ENCODE measurements around the gene GJB5.
"Not testable (repeated sequence)": the region's sequence is repeated elsewhere in the genome, so short reads cannot be mapped to it uniquely, and the experiment has no call there.

Gene GJB5

DNA sequence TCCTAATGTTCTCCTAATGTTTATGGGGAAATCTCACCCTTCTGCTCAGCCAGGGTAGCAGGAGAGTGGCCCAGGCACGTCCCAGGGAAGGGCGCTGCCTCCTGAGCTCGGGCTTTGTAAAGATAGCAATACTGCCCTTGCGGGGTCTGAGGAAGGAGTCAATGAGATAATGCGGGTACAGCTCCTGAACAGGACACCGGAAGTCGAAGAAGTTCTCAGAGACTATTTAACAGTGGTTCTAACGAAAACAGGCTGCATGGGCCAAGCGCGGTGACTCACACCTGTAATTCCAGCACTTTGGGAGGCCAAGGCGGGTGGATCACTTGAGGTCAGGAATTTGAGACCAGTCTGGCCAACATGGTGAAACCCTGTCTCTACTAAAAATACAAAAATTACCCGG is 17.6 kb upstream of the GJB5 start:
- not testable (repeated sequence) for H3K27ac Mint-ChIP-seq, H3K4me1 Mint-ChIP-seq, H3K9me3 Mint-ChIP-seq, H3K4me3 Mint-ChIP-seq, H3K36me3 Mint-ChIP-seq, H3K27me3 Mint-ChIP-seq

- H3K27me3 Mint-ChIP-seq = no peaks in the 10 kb centered on the region
- no peaks in the 10 kb centered on the region for H3K4me1 Mint-ChIP-seq
- H3K27ac Mint-ChIP-seq = no peak overlapping the region
- H3K36me3 Mint-ChIP-seq = no peaks in the 10 kb centered on the region
- H3K4me3 Mint-ChIP-seq = no peak overlapping the region
- H3K9me3 Mint-ChIP-seq = no peaks in the 10 kb centered on the region
Measured at GRCh38 chr1:34739613-34740012, 15.2 kb upstream of the GJB5 start.

- Mint-ChIP-seq H3K27me3 (no peaks in the 10 kb centered on the region), H3K4me3 (no peak overlapping the region), H3K9me3 (no peaks in the 10 kb centered on the region), H3K36me3 (no peaks in the 10 kb centered on the region), H3K27ac (no peak overlapping the region), H3K4me1 (no peaks in the 10 kb centered on the region)
Measured at GRCh38 chr1:34740161-34740868, 14.5 kb upstream of the GJB5 start.

GRCh38 chr1:34742667-34743270 is 12.1 kb upstream of the GJB5 start:
- Mint-ChIP-seq H3K27ac (no peak overlapping the region), H3K27me3 (no peaks in the 10 kb centered on the region), H3K9me3 (no peaks in the 10 kb centered on the region)

GRCh38 chr1:34743775-34744174 is 11.1 kb upstream of the GJB5 start:
- H3K27me3 Mint-ChIP-seq = peaks cover under 1% of the 10 kb centered on the region
- no peaks in the 10 kb centered on the region for H3K9me3 Mint-ChIP-seq
- no peaks in the 10 kb centered on the region for H3K36me3 Mint-ChIP-seq
- no peak overlapping the region for H3K27ac Mint-ChIP-seq
- H3K4me3 Mint-ChIP-seq = no peak overlapping the region
- H3K4me1 Mint-ChIP-seq = no peaks in the 10 kb centered on the region

More at GRCh38 chr1:34742667-34743270, 12.1 kb upstream of the GJB5 start:
- Mint-ChIP-seq H3K4me1 (no peaks in the 10 kb centered on the region), H3K4me3 (no peak overlapping the region), H3K36me3 (no peaks in the 10 kb centered on the region)

DNA sequence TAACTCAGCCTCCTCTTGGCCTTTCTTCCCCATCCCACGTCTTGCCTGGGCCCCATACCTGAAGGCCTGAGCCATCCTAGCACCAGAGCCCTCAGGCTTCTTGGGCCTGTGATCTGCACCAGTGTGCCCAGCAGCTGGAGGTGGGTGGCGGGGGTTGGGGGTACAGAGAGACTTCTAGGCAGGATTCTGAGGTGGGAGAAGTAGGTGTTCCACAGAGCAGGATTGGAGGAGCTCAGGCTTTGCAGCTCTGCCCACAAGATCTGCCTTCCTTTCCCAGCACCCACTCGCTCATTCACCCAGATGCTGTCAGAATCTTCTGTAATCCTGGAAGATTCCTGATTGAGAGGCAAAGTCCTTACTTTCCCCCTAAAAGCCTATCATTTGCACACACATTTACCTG is 10.0 kb upstream of the GJB5 start:
- Mint-ChIP-seq H3K4me3 (no peak overlapping the region), H3K9me3 (no peaks in the 10 kb centered on the region), H3K27me3 (peaks cover 1% of the 10 kb centered on the region), H3K27ac (no peak overlapping the region), H3K4me1 (no peaks in the 10 kb centered on the region), H3K36me3 (no peaks in the 10 kb centered on the region)

GRCh38 chr1:34745666-34746065 is 9.2 kb upstream of the GJB5 start:
- Mint-ChIP-seq H3K4me3 (no peak overlapping the region), H3K36me3 (no peaks in the 10 kb centered on the region), H3K27ac (no peak overlapping the region), H3K9me3 (no peaks in the 10 kb centered on the region), H3K27me3 (peaks cover 1% of the 10 kb centered on the region), H3K4me1 (no peaks in the 10 kb centered on the region)

DNA sequence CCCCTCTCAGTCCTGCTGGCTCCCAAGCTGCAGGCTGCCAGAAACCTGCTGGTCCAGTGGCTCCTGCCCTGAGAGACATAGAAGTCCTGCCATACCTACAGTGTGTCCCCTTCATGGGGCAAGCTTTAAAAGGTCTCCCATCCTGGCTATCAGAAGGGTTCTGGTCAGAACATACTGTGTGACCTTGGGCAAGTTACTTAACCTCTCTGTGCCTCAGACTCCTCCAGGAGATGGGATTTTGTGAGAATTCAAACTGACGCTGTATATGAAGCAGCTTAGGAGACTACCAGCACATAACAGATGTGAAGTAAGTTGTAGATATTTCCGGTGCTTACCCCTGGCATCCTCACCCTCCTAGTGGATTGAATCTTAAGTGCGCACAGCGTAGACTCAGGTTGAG is 8.7 kb upstream of the GJB5 start:
- H3K27me3 Mint-ChIP-seq = peaks cover 1% of the 10 kb centered on the region
- no peak overlapping the region for H3K27ac Mint-ChIP-seq
- no peaks in the 10 kb centered on the region for H3K9me3 Mint-ChIP-seq
- no peaks in the 10 kb centered on the region for H3K4me1 Mint-ChIP-seq
- no peaks in the 10 kb centered on the region for H3K36me3 Mint-ChIP-seq
- no peak overlapping the region for H3K4me3 Mint-ChIP-seq

GRCh38 chr1:34746785-34747637 is 7.8 kb upstream of the GJB5 start:
- Mint-ChIP-seq H3K9me3 (no peaks in the 10 kb centered on the region), H3K27ac (no peak overlapping the region), H3K27me3 (peaks cover 1% of the 10 kb centered on the region), H3K4me3 (no peak overlapping the region), H3K4me1 (no peaks in the 10 kb centered on the region), H3K36me3 (no peaks in the 10 kb centered on the region)

DNA sequence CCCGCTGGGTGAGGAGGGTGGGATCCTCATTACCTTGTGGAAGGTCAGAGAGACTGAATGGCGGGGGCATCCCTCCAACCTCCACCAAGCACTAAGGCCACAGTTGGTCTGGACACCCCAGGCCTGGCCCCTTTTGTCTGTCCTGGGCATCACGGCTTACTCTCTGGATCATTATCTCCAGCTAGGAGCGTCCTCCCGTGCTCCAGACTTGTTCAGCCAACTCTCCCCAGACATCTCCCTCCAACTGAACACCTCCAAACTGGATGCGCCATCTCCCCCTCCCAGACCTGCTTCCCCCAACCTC is 7.3 kb upstream of the GJB5 start:
- Mint-ChIP-seq H3K27me3 (peaks cover 1% of the 10 kb centered on the region), H3K36me3 (no peaks in the 10 kb centered on the region)

DNA sequence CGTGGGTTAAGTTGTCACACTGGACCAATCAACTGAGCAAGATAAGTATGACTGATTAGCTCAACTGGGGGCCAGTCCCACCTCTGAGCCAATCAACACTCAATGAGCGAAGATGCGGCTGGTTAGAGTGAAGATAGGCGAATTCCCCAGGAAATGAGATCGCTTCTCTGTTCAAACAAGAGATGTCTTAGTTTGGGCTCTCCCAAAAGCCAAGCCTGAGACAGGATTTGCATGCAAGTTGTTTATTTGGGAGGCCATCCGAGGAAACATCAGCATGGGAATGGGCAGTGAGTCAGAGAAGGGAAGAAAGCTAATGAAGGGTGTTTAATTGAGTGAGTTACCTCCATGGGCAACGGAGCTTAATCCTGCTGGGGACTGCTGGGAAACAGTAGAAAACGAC is 4.9 kb upstream of the GJB5 start:
- Mint-ChIP-seq H3K27ac (no peak overlapping the region), H3K27me3 (peaks cover 1% of the 10 kb centered on the region)

More for the DNA sequence above, 7.3 kb upstream of the GJB5 start:
- Mint-ChIP-seq H3K4me3 (no peak overlapping the region), H3K9me3 (no peaks in the 10 kb centered on the region), H3K27ac (no peak overlapping the region), H3K4me1 (no peaks in the 10 kb centered on the region)

DNA sequence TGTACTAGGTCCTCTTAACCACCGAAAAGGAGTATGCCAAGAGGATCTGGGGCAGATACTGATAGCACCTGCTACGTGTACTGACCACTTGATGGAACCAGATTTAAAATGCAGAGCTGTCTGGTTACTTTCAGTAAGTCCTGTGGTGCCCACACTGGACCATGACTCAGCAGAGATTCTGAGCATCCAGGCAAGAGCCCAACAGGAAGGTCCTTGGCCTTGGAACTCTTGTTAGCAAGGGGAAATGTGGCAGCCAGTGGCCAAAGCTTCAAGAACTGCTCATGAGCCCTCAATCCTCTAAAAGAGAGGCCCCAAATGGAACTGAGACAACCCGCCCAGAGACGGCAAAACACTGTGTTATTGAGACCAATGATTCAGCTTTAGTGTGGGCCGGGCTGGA is 4.2 kb upstream of the GJB5 start:
- no peak overlapping the region for H3K27ac Mint-ChIP-seq
- H3K36me3 Mint-ChIP-seq = no peaks in the 10 kb centered on the region
- H3K4me1 Mint-ChIP-seq = no peaks in the 10 kb centered on the region
- H3K9me3 Mint-ChIP-seq = no peaks in the 10 kb centered on the region
- peaks cover 1% of the 10 kb centered on the region for H3K27me3 Mint-ChIP-seq
- H3K4me3 Mint-ChIP-seq = no peak overlapping the region

More for the DNA sequence above, 4.9 kb upstream of the GJB5 start:
- H3K4me1 Mint-ChIP-seq = no peaks in the 10 kb centered on the region
- no peaks in the 10 kb centered on the region for H3K9me3 Mint-ChIP-seq
- H3K36me3 Mint-ChIP-seq = no peaks in the 10 kb centered on the region
- H3K4me3 Mint-ChIP-seq = no peak overlapping the region

DNA sequence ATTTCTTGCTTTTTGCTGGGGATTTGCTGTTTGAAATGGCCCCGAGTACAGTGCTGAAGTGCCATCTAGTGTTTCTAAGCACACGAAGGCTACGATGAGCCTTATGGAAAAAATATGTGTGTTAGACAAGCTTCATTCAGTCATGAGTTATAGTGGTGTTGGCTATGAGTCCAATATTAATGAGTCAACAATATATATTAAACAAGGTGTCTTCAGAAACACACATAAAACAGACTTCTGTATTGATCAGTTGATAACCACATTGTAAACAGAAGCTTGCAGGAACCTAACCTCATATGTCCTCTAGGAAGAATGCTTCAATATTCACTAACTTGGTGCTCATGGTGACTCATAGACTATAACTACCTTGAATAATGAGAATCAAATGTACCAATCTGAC is 1.7 kb upstream of the GJB5 start:
- Mint-ChIP-seq H3K9me3 (no peaks in the 10 kb centered on the region), H3K36me3 (no peaks in the 10 kb centered on the region), H3K27me3 (peaks cover 3% of the 10 kb centered on the region), H3K27ac (no peak overlapping the region), H3K4me3 (no peak overlapping the region), H3K4me1 (no peaks in the 10 kb centered on the region)

DNA sequence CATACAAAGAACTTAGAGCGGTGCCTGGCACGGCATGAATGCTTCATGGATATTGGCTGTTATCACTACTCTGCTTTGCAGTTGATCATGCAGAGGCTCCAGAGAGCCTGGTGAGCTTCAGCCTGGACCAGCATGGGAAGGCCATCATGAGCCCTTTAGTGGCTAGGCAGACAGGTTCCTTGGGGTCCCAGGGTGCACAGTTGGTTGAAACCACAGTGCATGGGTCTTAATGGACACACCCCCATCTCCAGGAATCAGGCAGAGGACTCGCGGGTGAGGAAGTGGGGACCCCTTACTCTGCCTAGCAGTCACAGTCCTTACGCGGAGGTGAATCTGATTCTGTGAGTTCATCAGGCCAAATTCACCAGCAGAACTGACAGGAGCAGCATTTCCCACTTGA is 1.1 kb downstream of the GJB5 start:
- no peak overlapping the region for H3K4me3 Mint-ChIP-seq
- H3K27ac Mint-ChIP-seq = no peak overlapping the region
- no peaks in the 10 kb centered on the region for H3K36me3 Mint-ChIP-seq
- H3K27me3 Mint-ChIP-seq = peaks cover 1% of the 10 kb centered on the region
- H3K4me1 Mint-ChIP-seq = no peaks in the 10 kb centered on the region
- no peaks in the 10 kb centered on the region for H3K9me3 Mint-ChIP-seq

GRCh38 chr1:34757386-34757785 is 2.5 kb downstream of the GJB5 start:
- Mint-ChIP-seq H3K36me3 (no peaks in the 10 kb centered on the region), H3K4me1 (no peaks in the 10 kb centered on the region), H3K27ac (no peak overlapping the region), H3K4me3 (no peak overlapping the region), H3K9me3 (no peaks in the 10 kb centered on the region), H3K27me3 (peaks cover 2% of the 10 kb centered on the region)

- no peak overlapping the region for H3K27ac Mint-ChIP-seq
- H3K9me3 Mint-ChIP-seq = no peaks in the 10 kb centered on the region
- H3K4me3 Mint-ChIP-seq = no peak overlapping the region
- peaks cover 2% of the 10 kb centered on the region for H3K27me3 Mint-ChIP-seq
- no peaks in the 10 kb centered on the region for H3K36me3 Mint-ChIP-seq
- no peaks in the 10 kb centered on the region for H3K4me1 Mint-ChIP-seq
Measured at GRCh38 chr1:34758751-34759150, 3.9 kb downstream of the GJB5 start.

Measured in activated naive CD4-positive, alpha-beta T cell treated with anti-CD3 and anti-CD28 coated beads, Interleukin-2, amount 50 U/mL, for 24 hours (primary cell).